Endothelial cell (in vitro differentiated cells): ENCODE data around the gene TNS3. TPM values are rescaled to one million over a fixed set of nuclear protein-coding genes. Genes with fewer than 3 reads are reported as not detected.
A peak's percentile ranks its signal among the peaks of the same experiment; 100 is the strongest.

ENCODE experiments used
- DNase-seq: peaks from one replicate; pipeline ENCODE4 v3.0.0; 2021; ENCODE audit warnings: low spot score
- H3K27ac Mint-ChIP-seq: one replicate; pipeline ENCODE4 v1.8.0; 2021; ENCODE audit warnings: mixed read lengths, inconsistent platforms; ENCODE audit not compliant: unreplicated experiment
- H3K27me3 Mint-ChIP-seq: one replicate; pipeline ENCODE4 v1.8.0; 2021; ENCODE audit warnings: mild to moderate bottlenecking, moderate library complexity, mixed read lengths, inconsistent platforms; ENCODE audit not compliant: unreplicated experiment
- H3K36me3 Mint-ChIP-seq: one replicate; pipeline ENCODE4 v1.8.0; 2021; ENCODE audit warnings: mild to moderate bottlenecking, low read depth, mixed read lengths, inconsistent platforms; ENCODE audit not compliant: unreplicated experiment
- H3K4me1 Mint-ChIP-seq: one replicate; pipeline ENCODE4 v1.8.0; 2021; ENCODE audit warnings: mild to moderate bottlenecking, mixed read lengths, inconsistent platforms; ENCODE audit not compliant: unreplicated experiment
- H3K4me3 Mint-ChIP-seq: one replicate; pipeline ENCODE4 v1.8.0; 2021; ENCODE audit warnings: mild to moderate bottlenecking, mixed read lengths, inconsistent platforms; ENCODE audit not compliant: unreplicated experiment
- H3K9me3 Mint-ChIP-seq: one replicate; pipeline ENCODE4 v1.8.0; 2021; ENCODE audit warnings: mixed read lengths, inconsistent platforms; ENCODE audit not compliant: unreplicated experiment
- total RNA-seq: library from RNA; stranded (reverse); fragmentation: NEBNext Ultra II Directional; extraction: Animal tissue kit (Norgen Biotek cat#: 25700); gene quantifications from one replicate; pipeline ENCODE4 v1.2.1, GENCODE V29; 2021; ENCODE audit not compliant: unreplicated experiment
- TF ChIP-seq, protein P1 (sequence below): fragments of 200-600 bp; sonication (generic); IDR thresholded peaks from one replicate; pipeline ENCODE4 v1.5.0; 2021; ENCODE audit warnings: antibody characterized with exemption; ENCODE audit not compliant: unreplicated experiment

The TNS3 gene
- total RNA-seq, 1 donor from 2014 or later: 7.5 TPM

DNA sequence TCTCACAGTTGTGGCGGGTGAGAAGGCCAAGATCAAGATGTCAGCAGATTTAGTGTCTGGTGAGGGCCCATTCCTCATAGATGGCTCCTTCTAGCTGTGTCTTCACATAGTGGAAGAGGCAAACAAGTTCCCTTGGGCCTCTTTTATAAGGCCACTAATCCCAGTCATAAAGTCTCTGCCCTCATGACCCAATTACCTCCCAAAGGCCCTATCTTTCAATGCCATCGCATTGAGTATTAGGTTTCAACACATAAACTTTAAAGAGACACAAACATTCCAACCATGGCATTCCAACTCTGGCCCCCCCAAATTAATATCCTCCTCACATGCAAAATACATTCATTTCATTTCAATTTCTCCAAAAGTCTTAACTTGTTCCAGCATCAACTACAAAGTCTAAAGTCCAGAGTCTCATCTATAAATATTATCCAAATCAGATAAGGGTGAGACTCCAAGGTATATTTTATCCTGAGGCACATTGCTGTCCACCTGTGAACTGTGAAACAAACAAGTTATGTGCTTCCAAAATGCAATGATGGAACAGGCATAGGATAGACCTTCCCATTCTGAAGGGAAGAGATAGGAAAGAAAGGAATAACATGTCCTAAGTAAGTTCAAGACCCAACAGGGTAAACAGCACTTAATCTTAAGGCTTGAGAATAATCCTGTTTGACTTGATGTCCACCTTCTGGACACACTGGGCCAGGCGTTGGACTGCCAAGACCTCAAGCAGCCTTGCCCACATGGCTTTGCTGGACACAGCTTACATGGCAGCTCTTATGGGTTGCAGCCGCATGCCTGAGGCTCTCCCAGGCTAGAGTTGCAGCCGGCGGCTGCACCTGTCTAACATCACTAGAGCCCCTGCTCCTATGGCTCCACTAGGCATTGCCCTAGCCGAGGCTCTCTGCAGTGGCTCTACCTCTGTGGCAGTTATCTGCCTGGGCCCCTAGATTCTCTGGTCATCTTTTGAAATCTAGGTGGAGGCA lies 312.8 kb downstream of the TNS3 start:
- DNase-seq: no peak
- no peaks in the 10 kb centered on the region for H3K9me3 Mint-ChIP-seq
- no peak overlapping the region for H3K4me3 Mint-ChIP-seq
- no peaks in the 10 kb centered on the region for H3K36me3 Mint-ChIP-seq
- no peaks in the 10 kb centered on the region for H3K4me1 Mint-ChIP-seq
- peaks cover 2% of the 10 kb centered on the region for H3K27me3 Mint-ChIP-seq
- H3K27ac Mint-ChIP-seq: no peak overlapping the region
- TF ChIP-seq, protein P1, sequence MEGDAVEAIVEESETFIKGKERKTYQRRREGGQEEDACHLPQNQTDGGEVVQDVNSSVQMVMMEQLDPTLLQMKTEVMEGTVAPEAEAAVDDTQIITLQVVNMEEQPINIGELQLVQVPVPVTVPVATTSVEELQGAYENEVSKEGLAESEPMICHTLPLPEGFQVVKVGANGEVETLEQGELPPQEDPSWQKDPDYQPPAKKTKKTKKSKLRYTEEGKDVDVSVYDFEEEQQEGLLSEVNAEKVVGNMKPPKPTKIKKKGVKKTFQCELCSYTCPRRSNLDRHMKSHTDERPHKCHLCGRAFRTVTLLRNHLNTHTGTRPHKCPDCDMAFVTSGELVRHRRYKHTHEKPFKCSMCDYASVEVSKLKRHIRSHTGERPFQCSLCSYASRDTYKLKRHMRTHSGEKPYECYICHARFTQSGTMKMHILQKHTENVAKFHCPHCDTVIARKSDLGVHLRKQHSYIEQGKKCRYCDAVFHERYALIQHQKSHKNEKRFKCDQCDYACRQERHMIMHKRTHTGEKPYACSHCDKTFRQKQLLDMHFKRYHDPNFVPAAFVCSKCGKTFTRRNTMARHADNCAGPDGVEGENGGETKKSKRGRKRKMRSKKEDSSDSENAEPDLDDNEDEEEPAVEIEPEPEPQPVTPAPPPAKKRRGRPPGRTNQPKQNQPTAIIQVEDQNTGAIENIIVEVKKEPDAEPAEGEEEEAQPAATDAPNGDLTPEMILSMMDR: no peak

DNA sequence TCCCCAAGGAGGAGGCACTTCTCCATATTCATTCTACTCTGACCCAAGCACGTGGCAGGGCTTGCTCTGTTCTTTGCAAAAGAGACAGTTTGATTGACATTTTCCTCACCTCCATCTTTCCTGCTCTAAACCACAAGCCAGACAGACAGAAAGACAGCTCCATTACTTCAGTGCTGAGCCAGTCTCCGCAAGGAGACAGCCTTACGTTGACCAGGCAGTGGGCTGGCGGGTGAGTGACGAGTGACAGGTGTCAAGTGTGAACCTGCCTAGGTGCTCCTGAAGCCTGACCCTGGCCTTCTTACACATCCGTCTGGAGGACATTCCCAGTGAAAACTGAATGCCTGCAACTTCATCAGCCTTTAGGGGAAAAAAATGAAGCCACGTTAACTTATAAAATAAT lies 314.6 kb downstream of the TNS3 start:
- Mint-ChIP-seq H3K27me3 (peaks cover 2% of the 10 kb centered on the region), H3K9me3 (no peaks in the 10 kb centered on the region), H3K4me1 (no peaks in the 10 kb centered on the region), H3K27ac (no peak overlapping the region), H3K4me3 (no peak overlapping the region), H3K36me3 (no peaks in the 10 kb centered on the region)
- TF ChIP-seq, protein P1: no peak
- DNase-seq: no peak

DNA sequence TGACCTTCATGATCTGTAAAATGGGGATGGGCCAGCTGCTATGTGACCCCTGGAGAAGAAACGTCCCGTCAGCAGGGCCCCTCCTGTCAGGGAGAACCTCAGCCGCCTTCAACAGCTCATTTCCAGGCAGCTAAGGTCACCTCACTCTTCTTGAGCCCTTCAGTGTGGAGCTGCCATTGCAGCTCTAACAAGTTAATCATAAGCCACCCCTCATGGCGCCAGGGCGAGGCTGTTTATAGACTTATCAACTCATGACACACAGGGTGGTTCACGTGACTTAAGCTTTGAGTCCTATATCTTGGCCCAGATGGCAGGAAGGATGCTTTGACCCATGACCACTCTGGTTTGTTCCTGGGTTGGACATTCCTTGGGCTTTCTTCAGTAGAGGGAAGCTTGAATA lies 315.1 kb downstream of the TNS3 start:
- H3K27ac Mint-ChIP-seq: no peak overlapping the region
- TF ChIP-seq, protein P1: no peak
- no peaks in the 10 kb centered on the region for H3K4me1 Mint-ChIP-seq
- H3K27me3 Mint-ChIP-seq: peaks cover 2% of the 10 kb centered on the region
- no peak for DNase-seq
- no peaks in the 10 kb centered on the region for H3K36me3 Mint-ChIP-seq
- no peaks in the 10 kb centered on the region for H3K9me3 Mint-ChIP-seq
- no peak overlapping the region for H3K4me3 Mint-ChIP-seq

DNA sequence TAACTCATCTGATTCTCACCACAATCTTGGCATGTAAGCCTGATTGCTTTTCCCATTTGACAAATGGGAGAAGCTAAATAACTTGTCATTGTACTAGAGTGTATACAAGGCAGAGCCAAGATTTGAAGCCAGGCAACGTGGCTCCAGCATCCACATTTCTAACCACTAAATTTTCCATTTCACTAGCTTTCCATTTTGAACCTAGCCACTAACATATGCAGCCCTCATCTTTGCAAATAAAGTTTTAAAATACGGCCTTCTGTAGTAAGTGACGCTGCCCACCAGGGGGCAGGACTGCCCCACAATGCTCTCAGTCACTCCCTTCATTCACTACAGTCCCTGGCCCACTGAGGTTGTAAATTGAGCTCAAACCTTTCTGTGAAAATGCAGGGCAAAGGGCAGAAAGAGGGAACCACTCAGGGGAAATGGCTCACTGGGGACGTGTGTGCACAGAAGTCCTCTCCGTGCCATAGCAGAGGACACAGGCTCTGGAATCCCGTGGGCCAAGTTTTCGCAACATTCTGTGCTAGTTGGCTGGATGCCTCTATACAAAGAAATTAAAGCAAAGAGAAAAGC lies 315.7 kb downstream of the TNS3 start:
- no peak overlapping the region for H3K27ac Mint-ChIP-seq
- TF ChIP-seq, protein P1: peak; percentile 91
- peak; percentile 70 for DNase-seq
- no peaks in the 10 kb centered on the region for H3K9me3 Mint-ChIP-seq
- H3K36me3 Mint-ChIP-seq: no peaks in the 10 kb centered on the region
- H3K4me1 Mint-ChIP-seq: no peaks in the 10 kb centered on the region
- H3K27me3 Mint-ChIP-seq: peaks cover 2% of the 10 kb centered on the region
- no peak overlapping the region for H3K4me3 Mint-ChIP-seq

DNA sequence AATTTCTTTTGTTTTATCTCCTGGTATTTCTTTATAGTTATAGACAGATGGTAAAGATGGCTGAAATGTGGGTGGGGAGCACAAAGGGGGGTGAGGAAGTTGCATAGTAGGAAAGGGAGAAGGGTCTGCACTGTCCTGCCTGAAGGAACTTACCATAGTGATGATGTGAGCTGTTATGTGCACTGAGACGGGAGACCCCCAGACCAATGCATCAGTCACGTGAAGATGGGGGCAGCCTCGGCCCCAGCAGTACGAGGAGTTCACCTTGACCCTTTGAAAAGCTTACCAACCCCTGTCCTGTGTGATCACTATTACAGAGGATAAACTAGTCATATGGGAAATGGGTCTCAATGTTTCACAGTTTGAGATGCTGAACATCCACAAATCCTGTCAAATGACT lies 316.3 kb downstream of the TNS3 start:
- no peaks in the 10 kb centered on the region for H3K9me3 Mint-ChIP-seq

More for the DNA sequence above, 316.3 kb downstream of the TNS3 start:
- H3K27me3 Mint-ChIP-seq: peaks cover 2% of the 10 kb centered on the region
- no peaks in the 10 kb centered on the region for H3K4me1 Mint-ChIP-seq
- DNase-seq: no peak
- no peaks in the 10 kb centered on the region for H3K36me3 Mint-ChIP-seq
- no peak overlapping the region for H3K27ac Mint-ChIP-seq
- TF ChIP-seq, protein P1: no peak
- no peak overlapping the region for H3K4me3 Mint-ChIP-seq
